Vagina (tissue), 2 donors: Measurements from ENCODE around the gene GOLGA1. TPM values are rescaled to one million over a fixed set of nuclear protein-coding genes. Genes with fewer than 3 reads are reported as not detected.
A peak's percentile ranks its signal among the peaks of the same experiment; 100 is the strongest.

ENCODE experiments used
- DNase-seq, 2 donors: peaks; one replicate each; pipeline ENCODE4 v3.0.0-alpha.2; 2017; ENCODE audit errors: extremely low spot score in 2 of 2
- H3K27ac ChIP-seq: fragments of 200-600 bp; sonication (generic); one replicate; pipeline ENCODE4 v1.5.1; 2019
- H3K27me3 ChIP-seq: fragments of 200-600 bp; sonication (generic); one replicate; pipeline ENCODE4 v1.5.1; 2019
- H3K36me3 ChIP-seq, 2 donors: fragments of 200-600 bp; sonication (generic); one replicate each; pipeline ENCODE4 v1.5.1; 2017 to 2019
- H3K4me1 ChIP-seq: fragments of 200-600 bp; sonication (generic); one replicate; pipeline ENCODE4 v1.5.1; 2019
- H3K4me3 ChIP-seq, 2 donors: fragments of 200-600 bp; sonication (generic); 1 replicate in 1 of 2; 2 replicates in 1 of 2; pipeline ENCODE4 v1.5.1; 2016 to 2019
- H3K9me3 ChIP-seq: fragments of 200-600 bp; sonication (generic); one replicate; pipeline ENCODE4 v1.5.1; 2019
- CTCF ChIP-seq, 3 experiments: fragments of 450-650 bp in 2 of 3; fragments of 200-600 bp in 1 of 3; sonication (generic) in 1 of 3; IDR thresholded peaks; one replicate each; pipeline ENCODE4 v1.5.1; 2017 to 2019; ENCODE audit warnings: antibody characterized with exemption in 3 of 3, mild to moderate bottlenecking in 2 of 3, moderate library complexity in 2 of 3
- POLR2A ChIP-seq, 2 donors: fragments of 450-650 bp; IDR thresholded peaks; one replicate each; pipeline ENCODE4 v1.6.1; 2017; ENCODE audit warnings: antibody characterized with exemption in 2 of 2, mild to moderate bottlenecking in 2 of 2, moderate library complexity in 2 of 2
- POLR2AphosphoS5 ChIP-seq, 2 donors: sonication (generic); formaldehyde crosslinking; IDR thresholded peaks; one replicate each; pipeline ENCODE4 v1.9.0; 2017; ENCODE audit warnings: antibody characterized with exemption in 2 of 2, mild to moderate bottlenecking in 2 of 2, low read depth in 1 of 2; ENCODE audit not compliant: insufficient read depth in 1 of 2
- intact Hi-C: fragments of 100-400 bp; cut with DNase I; formaldehyde crosslinking; loops from one replicate; pipeline ENCODE4 v1.15.1; 2023
- total RNA-seq: library from RNA; depleted of rRNA; stranded (reverse); fragments of >200 nt; gene quantifications from one replicate; pipeline ENCODE4 v1.2.3, GENCODE V29; 2016

The GOLGA1 gene
- total RNA-seq, 1 donor from 2014 or later = 14.7 TPM

- Histone ChIP-seq H3K27ac (peak overlapping the region; percentile 84), H3K4me1 (peaks cover 62% of the 10 kb centered on the region), H3K4me3 (peak overlapping the region; percentile 57 to 98), H3K9me3 (no peaks in the 10 kb centered on the region), H3K27me3 (no peaks in the 10 kb centered on the region), H3K36me3 (peaks cover 0 to 19% of the 10 kb centered on the region in 2 donors)
- TF ChIP-seq POLR2AphosphoS5 (IDR thresholded peaks at IDR 0.05; ENCODE audit: insufficient read depth in 1 of 2, low read depth in 1 of 2) = peak in 1 of 2 donors; percentile 34
- TF ChIP-seq POLR2A (IDR thresholded peaks at IDR 0.05) = no peak
- no peak for TF ChIP-seq CTCF (IDR thresholded peaks at IDR 0.05)
- DNase-seq = no peak
- intact Hi-C loops = no loop called here
Measured at GRCh38 chr9:124869986-124870560, 70.8 kb downstream of the GOLGA1 start.

GRCh38 chr9:124869466-124869985, 71.4 kb downstream of the GOLGA1 start:
- Histone ChIP-seq H3K4me1 (peaks cover 62% of the 10 kb centered on the region), H3K27me3 (no peaks in the 10 kb centered on the region), H3K9me3 (no peaks in the 10 kb centered on the region), H3K36me3 (peaks cover 0 to 14% of the 10 kb centered on the region in 2 donors), H3K4me3 (peak overlapping the region; percentile 57 to 98), H3K27ac (peak overlapping the region; percentile 84)
- intact Hi-C loops = no loop called here
- no peak for DNase-seq
- TF ChIP-seq POLR2A (IDR thresholded peaks at IDR 0.05) (no peak), CTCF (IDR thresholded peaks at IDR 0.05) (no peak), POLR2AphosphoS5 (IDR thresholded peaks at IDR 0.05; ENCODE audit: insufficient read depth in 1 of 2, low read depth in 1 of 2) (no peak)

- peaks cover 56% of the 10 kb centered on the region for H3K4me1 ChIP-seq
- no peak for DNase-seq
Measured at GRCh38 chr9:124868511-124869465, 72.1 kb downstream of the GOLGA1 start.

GRCh38 chr9:124863371-124863871, 77.5 kb downstream of the GOLGA1 start:
- H3K4me1 ChIP-seq = peaks cover 48% of the 10 kb centered on the region
- DNase-seq = no peak
- peaks cover 0 to 22% of the 10 kb centered on the region in 2 donors for H3K36me3 ChIP-seq
- H3K27me3 ChIP-seq = no peaks in the 10 kb centered on the region
- no peaks in the 10 kb centered on the region for H3K9me3 ChIP-seq
- intact Hi-C loops = no loop called here
- TF ChIP-seq POLR2AphosphoS5 (IDR thresholded peaks at IDR 0.05; ENCODE audit: insufficient read depth in 1 of 2, low read depth in 1 of 2) (peak in 1 of 2 donors; percentile 91), POLR2A (IDR thresholded peaks at IDR 0.05) (no peak)
- H3K4me3 ChIP-seq = no peak overlapping the region
- peak overlapping the region; percentile 84 for H3K27ac ChIP-seq

More at GRCh38 chr9:124868511-124869465, 72.1 kb downstream of the GOLGA1 start:
- H3K27ac ChIP-seq = peak overlapping the region; percentile 84
- H3K27me3 ChIP-seq = no peaks in the 10 kb centered on the region
- peaks cover 0 to 7% of the 10 kb centered on the region in 2 donors for H3K36me3 ChIP-seq
- H3K4me3 ChIP-seq = peak overlapping the region; percentile 57 to 98
- no peaks in the 10 kb centered on the region for H3K9me3 ChIP-seq
- intact Hi-C loops = no loop called here
- peak; percentile 10 to 98 for TF ChIP-seq POLR2AphosphoS5 (IDR thresholded peaks at IDR 0.05; ENCODE audit: insufficient read depth in 1 of 2, low read depth in 1 of 2)
- TF ChIP-seq CTCF (IDR thresholded peaks at IDR 0.05) = no peak
- peak in 1 of 2 donors; percentile 92 for TF ChIP-seq POLR2A (IDR thresholded peaks at IDR 0.05)
